Measurements from ENCODE around the gene DDX10.

GRCh38 chr11:108758458-108758857 is 93.6 kb downstream of the DDX10 start:
- TF ChIP-seq CTCF (conservative IDR thresholded peaks at IDR 0.05; ENCODE audit: low read depth in 2 of 2), result no peak
- TF ChIP-seq EZH2phosphoT487 (IDR thresholded peaks at IDR 0.05; ENCODE audit: unreplicated experiment), result no peak
